NB4 (cell line): ENCODE results near the gene FAM83F.

Experiments used
- DNase-seq: peaks from one replicate; pipeline ENCODE4 v3.0.0; 2010; ENCODE audit warnings: low read depth
- H3K4me3 ChIP-seq: one replicate; pipeline ENCODE4 v1.5.1; 2011; ENCODE audit warnings: mild to moderate bottlenecking, low read depth, low read length, moderate library complexity
- CTCF ChIP-seq: IDR thresholded peaks from one replicate; pipeline ENCODE4 v1.5.1; 2012; ENCODE audit warnings: low read depth, low read length
- MAX ChIP-seq: IDR thresholded peaks from 2 replicates; pipeline ENCODE4 v1.6.1; 2011; ENCODE audit warnings: low read depth, low read length
- MYC ChIP-seq: IDR thresholded peaks from 2 replicates; pipeline ENCODE4 v1.6.1; 2011; ENCODE audit warnings: low read depth, low read length
- POLR2A ChIP-seq: IDR thresholded peaks from 2 replicates; pipeline ENCODE4 v1.6.1; 2011; ENCODE audit warnings: mild to moderate bottlenecking; ENCODE audit not compliant: insufficient read length; ENCODE audit errors: extremely low read depth

FAM83F gene

GRCh38 chr22:39997421-39997820 is 2.7 kb downstream of the FAM83F start:
- DNase-seq: no peak
- H3K4me3 ChIP-seq: no peak overlapping the region
- TF ChIP-seq MYC (no peak), CTCF (no peak), MAX (no peak), POLR2A (no peak)

GRCh38 chr22:39997939-39998726 is 3.4 kb downstream of the FAM83F start:
- no peak for DNase-seq
- H3K4me3 ChIP-seq: no peak overlapping the region
- TF ChIP-seq CTCF: no peak
- no peak for TF ChIP-seq MAX

- H3K4me3 ChIP-seq: no peak overlapping the region
- no peak for TF ChIP-seq POLR2A
- TF ChIP-seq CTCF: no peak
- TF ChIP-seq MAX: no peak
- no peak for TF ChIP-seq MYC
- DNase-seq: peak; percentile 60
Observed at GRCh38 chr22:39999144-39999757, 4.5 kb downstream of the FAM83F start.

- TF ChIP-seq CTCF: no peak
- no peak for TF ChIP-seq MAX
- TF ChIP-seq POLR2A: no peak
- no peak for TF ChIP-seq MYC
- H3K4me3 ChIP-seq: no peak overlapping the region
- no peak for DNase-seq
Observed at GRCh38 chr22:40000171-40000570, 5.4 kb downstream of the FAM83F start.

GRCh38 chr22:40001106-40001505 is 6.4 kb downstream of the FAM83F start:
- TF ChIP-seq CTCF (no peak), MAX (no peak), MYC (no peak), POLR2A (no peak)
- H3K4me3 ChIP-seq: no peak overlapping the region
- DNase-seq: no peak
